ENCODE results near the gene MSH6. TPM values are rescaled to one million over a fixed set of nuclear protein-coding genes. Genes with fewer than 3 reads are reported as not detected.

The MSH6 gene
- total and polyA plus RNA-seq, 9 of the 15 experiments (the other 6 are each of a cell fraction or from before 2014, with no cell fraction given), result 15.3 to 147 (median 80.5) TPM

- TF ChIP-seq ZNF197 (CRISPR knock-in tag; IDR thresholded peaks at IDR 0.05; ENCODE audit: low read depth) (no peak), CEBPB (tag; IDR thresholded peaks at IDR 0.05) (no peak), SRSF7 (optimal IDR thresholded peaks at IDR 0.05; ENCODE audit: low read depth, low read length) (no peak), ZBTB17 (CRISPR knock-in tag; IDR thresholded peaks at IDR 0.05) (no peak), CSDE1 (IDR thresholded peaks at IDR 0.05) (no peak), TCF7 (IDR thresholded peaks at IDR 0.05; ENCODE audit: borderline replicate concordance) (0 out of 2 replicates have a peak, but pooled peaks have one; percentile 9), ATF7 (IDR thresholded peaks at IDR 0.05) (peak; percentile 9; the same call in 1 of the 2 replicates), ZNF3 (CRISPR knock-in tag; IDR thresholded peaks at IDR 0.05) (no peak), KLF13 (tag; IDR thresholded peaks at IDR 0.05; ENCODE audit: borderline replicate concordance, low read depth) (no peak), NFRKB (IDR thresholded peaks at IDR 0.05; ENCODE audit: low read depth) (0 out of 2 replicates have a peak, but pooled peaks have one; percentile 6), JUND (IDR thresholded peaks at IDR 0.05; ENCODE audit: borderline replicate concordance, low read depth, low read length) (no peak), JUND (tag; IDR thresholded peaks at IDR 0.05; ENCODE audit: borderline replicate concordance, low read depth, low read length) (no peak), HBP1 (CRISPR knock-in tag; IDR thresholded peaks at IDR 0.05) (no peak), GTF2F1 (IDR thresholded peaks at IDR 0.05; ENCODE audit: low read depth, low read length) (no peak), RNF2 (IDR thresholded peaks at IDR 0.05) (no peak), HEY1 (CRISPR knock-in tag; IDR thresholded peaks at IDR 0.05; ENCODE audit: borderline replicate concordance) (no peak), ZFP1 (CRISPR knock-in tag; IDR thresholded peaks at IDR 0.05) (no peak), TEAD4 (IDR thresholded peaks at IDR 0.05; ENCODE audit: low read length) (no peak), TEAD4 (CRISPR knock-in tag; IDR thresholded peaks at IDR 0.05; ENCODE audit: borderline replicate concordance) (no peak), ZNF830 (CRISPR knock-in tag; IDR thresholded peaks at IDR 0.05) (no peak), KDM5B (IDR thresholded peaks at IDR 0.05; ENCODE audit: insufficient replicate concordance, low read depth, low read length) (no peak), NCOA1 (IDR thresholded peaks at IDR 0.05; ENCODE audit: low read depth) (no peak), SREBF1 (IDR thresholded peaks at IDR 0.05; ENCODE audit: borderline replicate concordance, low read depth, low read length) (no peak), VEZF1 (CRISPR knock-in tag; IDR thresholded peaks at IDR 0.05) (no peak), ARID1B (IDR thresholded peaks at IDR 0.05) (no peak), ZKSCAN3 (CRISPR knock-in tag; IDR thresholded peaks at IDR 0.05) (no peak)
- TF ChIP-seq, protein P1, sequence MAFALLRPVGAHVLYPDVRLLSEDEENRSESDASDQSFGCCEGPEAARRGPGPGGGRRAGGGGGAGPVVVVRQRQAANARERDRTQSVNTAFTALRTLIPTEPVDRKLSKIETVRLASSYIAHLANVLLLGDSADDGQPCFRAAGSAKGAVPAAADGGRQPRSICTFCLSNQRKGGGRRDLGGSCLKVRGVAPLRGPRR (CRISPR knock-in tag; IDR thresholded peaks at IDR 0.05), result no peak
These were observed 619 bp upstream of the MSH6 start (continued) for GRCh38 chr2:47782381-47782670.
